Mesothelial cell of epicardium (in vitro differentiated cells): ENCODE measurements around the gene PIGL. TPM values are rescaled to one million over a fixed set of nuclear protein-coding genes. Genes with fewer than 3 reads are reported as not detected.
"Not testable (repeated sequence)": the region's sequence is repeated elsewhere in the genome, so short reads cannot be mapped to it uniquely, and the experiment has no call there.

Experiments used
- DNase-seq, 2 experiments: peaks; one replicate each; pipeline ENCODE4 v3.0.0; 2021; ENCODE audit warnings: low spot score in 2 of 2; ENCODE audit not compliant: unreplicated experiment in 2 of 2
- H3K27ac Mint-ChIP-seq: 2 replicates; pipeline ENCODE4 v1.8.0; 2021; ENCODE audit warnings: mixed read lengths
- H3K27me3 Mint-ChIP-seq: 2 replicates; pipeline ENCODE4 v1.8.0; 2021; ENCODE audit warnings: low read depth, mixed read lengths
- H3K36me3 Mint-ChIP-seq: 2 replicates; pipeline ENCODE4 v1.8.0; 2021; ENCODE audit warnings: mixed read lengths
- H3K4me1 Mint-ChIP-seq: 2 replicates; pipeline ENCODE4 v1.8.0; 2021; ENCODE audit warnings: mixed read lengths
- H3K4me3 Mint-ChIP-seq: 2 replicates; pipeline ENCODE4 v1.8.0; 2021; ENCODE audit warnings: mild to moderate bottlenecking, moderate library complexity, mixed read lengths
- H3K9me3 Mint-ChIP-seq: 2 replicates; pipeline ENCODE4 v1.8.0; 2021; ENCODE audit warnings: mixed read lengths
- CTCF ChIP-seq: fragments of 200-600 bp; sonication (generic); IDR thresholded peaks from one replicate; pipeline ENCODE4 v1.5.0; 2021; ENCODE audit warnings: antibody characterized with exemption; ENCODE audit not compliant: unreplicated experiment
- total RNA-seq: library from RNA; stranded (reverse); gene quantifications from 3 replicates; pipeline ENCODE4 v1.2.1, GENCODE V29; 2021

The PIGL gene
- total RNA-seq, 1 donor from 2014 or later, result 69.4 TPM

- H3K4me1 Mint-ChIP-seq, result peaks cover 5% of the 10 kb centered on the region
- H3K36me3 Mint-ChIP-seq, result peaks cover 28% of the 10 kb centered on the region
- no peak overlapping the region for H3K4me3 Mint-ChIP-seq
- no peaks in the 10 kb centered on the region for H3K27me3 Mint-ChIP-seq
- H3K27ac Mint-ChIP-seq, result no peak overlapping the region
- no peak for TF ChIP-seq CTCF
- H3K9me3 Mint-ChIP-seq, result peaks cover 2% of the 10 kb centered on the region
- no peak for DNase-seq
These were observed 27.1 kb upstream of the PIGL start for GRCh38 chr17:16189791-16190348.

DNA sequence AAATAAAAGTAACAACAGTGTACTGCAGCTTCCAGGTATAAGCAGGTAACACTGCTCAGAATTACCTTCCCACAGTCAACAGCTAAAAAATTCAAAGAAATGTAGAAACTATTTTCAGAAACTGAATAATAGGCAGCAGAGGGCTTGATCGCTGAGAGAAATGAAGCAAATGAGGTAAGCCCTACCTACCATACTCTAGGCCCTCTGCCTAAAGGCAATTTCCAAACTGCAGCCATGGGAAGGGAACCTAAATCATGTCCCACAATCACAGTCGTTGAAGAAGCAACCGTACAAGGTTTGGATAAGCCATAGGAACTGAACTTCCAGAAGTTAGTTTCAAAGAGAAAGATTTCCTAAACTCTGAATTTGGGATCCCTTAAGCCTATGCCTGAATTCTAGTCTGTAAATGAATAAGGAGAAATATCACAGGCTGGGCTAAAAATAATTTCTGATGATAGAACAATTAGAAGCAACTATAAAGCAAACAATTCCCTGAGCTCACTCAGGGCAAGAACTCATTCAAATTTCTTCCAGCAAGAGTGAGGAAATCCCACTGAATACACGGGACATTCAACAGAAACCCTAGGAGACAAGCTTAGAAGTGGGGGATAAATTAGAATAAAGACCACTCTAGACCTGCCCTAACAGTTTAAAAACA is 26.2 kb upstream of the PIGL start:
- no peak for DNase-seq
- H3K9me3 Mint-ChIP-seq, result no peaks in the 10 kb centered on the region
- H3K27me3 Mint-ChIP-seq, result no peaks in the 10 kb centered on the region
- H3K4me3 Mint-ChIP-seq, result no peak overlapping the region
- H3K4me1 Mint-ChIP-seq, result peaks cover 5% of the 10 kb centered on the region
- peaks cover 25% of the 10 kb centered on the region for H3K36me3 Mint-ChIP-seq
- TF ChIP-seq CTCF, result no peak
- peak overlapping the region; percentile 71 for H3K27ac Mint-ChIP-seq

- no peak for TF ChIP-seq CTCF
- H3K4me1 Mint-ChIP-seq, result peaks cover 5% of the 10 kb centered on the region
- no peaks in the 10 kb centered on the region for H3K9me3 Mint-ChIP-seq
- H3K27me3 Mint-ChIP-seq, result no peaks in the 10 kb centered on the region
- peaks cover 24% of the 10 kb centered on the region for H3K36me3 Mint-ChIP-seq
- H3K27ac Mint-ChIP-seq, result peak overlapping the region; percentile 71
- no peak for DNase-seq
- no peak overlapping the region for H3K4me3 Mint-ChIP-seq
These were observed 25.4 kb upstream of the PIGL start for GRCh38 chr17:16191604-16192003.

- H3K36me3 Mint-ChIP-seq, result peaks cover 31% of the 10 kb centered on the region
- H3K27ac Mint-ChIP-seq, H3K4me3 Mint-ChIP-seq, DNase-seq, H3K9me3 Mint-ChIP-seq, H3K27me3 Mint-ChIP-seq, H3K4me1 Mint-ChIP-seq: not testable (repeated sequence)
These were observed 22.6 kb upstream of the PIGL start for GRCh38 chr17:16194307-16194835.

DNA sequence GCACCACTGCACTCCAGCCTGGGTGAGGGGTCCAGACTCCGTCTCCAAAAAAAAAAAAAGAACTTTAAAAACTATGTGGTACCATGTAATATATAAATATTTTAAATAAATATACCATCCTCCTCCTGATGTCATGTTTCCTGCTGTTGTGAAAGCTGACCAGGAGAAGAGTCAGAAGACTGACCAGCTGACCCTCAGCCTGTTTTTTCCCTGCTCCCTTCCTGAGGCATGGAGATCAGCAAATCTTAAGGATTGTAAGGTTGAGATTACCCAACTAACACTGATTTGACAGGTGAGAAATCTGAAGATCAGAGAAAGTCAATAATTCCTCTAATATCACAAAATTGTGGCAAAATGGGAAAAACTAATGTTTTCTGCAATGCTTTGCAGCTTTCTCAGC is 19.7 kb upstream of the PIGL start:
- H3K4me3 Mint-ChIP-seq, result no peak overlapping the region
- peaks cover 28% of the 10 kb centered on the region for H3K36me3 Mint-ChIP-seq
- peaks cover 12% of the 10 kb centered on the region for H3K4me1 Mint-ChIP-seq
- no peaks in the 10 kb centered on the region for H3K27me3 Mint-ChIP-seq
- H3K27ac Mint-ChIP-seq, result no peak overlapping the region
- no peaks in the 10 kb centered on the region for H3K9me3 Mint-ChIP-seq
- no peak for TF ChIP-seq CTCF
- DNase-seq, result no peak

DNA sequence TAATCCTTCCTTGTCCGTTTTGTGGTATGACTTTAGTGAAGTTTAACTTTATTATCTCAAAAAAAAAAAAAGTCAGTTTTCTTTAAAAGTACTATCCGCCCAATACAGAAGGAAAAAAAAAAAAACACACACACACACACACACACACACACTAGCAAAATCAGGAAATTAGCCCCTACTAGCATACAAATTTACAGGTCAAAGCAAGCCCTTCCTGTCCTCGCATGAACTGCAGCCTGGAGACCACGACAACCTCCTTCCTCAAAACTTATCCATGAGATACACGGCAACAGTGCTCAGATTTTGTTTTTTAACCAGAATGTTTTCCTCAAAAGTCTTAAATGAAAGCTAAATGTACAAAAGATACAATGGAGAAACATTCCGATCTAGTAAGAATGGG is 17.9 kb upstream of the PIGL start:
- Mint-ChIP-seq H3K27me3 (no peaks in the 10 kb centered on the region), H3K27ac (peak overlapping the region; percentile 32), H3K4me1 (peaks cover 25% of the 10 kb centered on the region), H3K9me3 (no peaks in the 10 kb centered on the region), H3K4me3 (no peak overlapping the region), H3K36me3 (peaks cover 18% of the 10 kb centered on the region)
- DNase-seq, result no peak
- no peak for TF ChIP-seq CTCF

GRCh38 chr17:16201693-16202131 is 15.3 kb upstream of the PIGL start:
- H3K36me3 Mint-ChIP-seq, H3K27me3 Mint-ChIP-seq, H3K4me3 Mint-ChIP-seq, DNase-seq, H3K9me3 Mint-ChIP-seq: not testable (repeated sequence)
- Mint-ChIP-seq H3K27ac (peak overlapping the region; percentile 21), H3K4me1 (peaks cover 36% of the 10 kb centered on the region)

DNA sequence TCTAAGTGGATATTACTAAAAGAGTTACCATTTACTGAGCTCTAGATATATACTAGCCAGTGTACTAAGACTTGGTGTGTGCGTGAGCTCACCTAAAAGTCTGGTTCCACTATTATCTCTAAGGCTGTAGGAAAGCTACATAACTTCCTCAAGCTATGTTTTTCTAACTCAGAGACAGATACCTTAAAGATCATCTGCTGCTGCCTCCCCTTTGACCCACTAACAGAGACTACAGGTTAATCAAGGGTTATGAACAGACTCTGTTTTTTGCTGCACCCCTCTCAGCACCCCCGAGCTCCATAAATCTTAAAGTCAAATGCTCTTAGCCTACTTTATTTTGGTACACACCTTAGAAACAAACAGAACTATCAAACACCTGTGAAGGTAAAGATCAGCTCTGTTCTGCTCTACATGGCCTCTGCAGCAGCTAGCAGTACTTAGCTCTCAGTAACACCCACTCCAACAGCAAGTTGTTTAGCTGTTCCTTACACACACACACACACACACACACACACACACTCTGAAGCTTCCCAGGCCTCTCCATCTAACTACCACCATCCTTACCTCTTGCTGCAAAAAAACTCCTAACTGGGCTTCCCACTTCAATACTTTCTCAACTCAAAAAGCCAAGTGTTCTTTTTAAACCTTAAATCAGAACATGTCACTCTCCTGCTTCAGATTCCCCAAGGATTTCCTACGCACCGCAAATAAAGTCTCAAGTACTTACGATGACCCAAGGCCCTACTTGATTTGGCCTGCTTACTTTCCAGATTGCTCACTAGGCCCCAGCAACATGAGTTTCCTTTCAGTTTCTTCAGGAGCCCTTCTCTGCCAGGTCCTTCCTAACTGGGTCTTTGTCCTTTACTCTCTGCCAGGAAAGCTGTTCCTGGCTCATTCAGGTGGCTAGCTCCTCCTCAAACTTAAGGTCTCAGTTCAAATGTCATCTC is 14.2 kb upstream of the PIGL start:
- Mint-ChIP-seq H3K4me1 (peaks cover 37% of the 10 kb centered on the region), H3K27ac (peak overlapping the region; percentile 72)
- not testable (repeated sequence) for H3K27me3 Mint-ChIP-seq, H3K36me3 Mint-ChIP-seq, DNase-seq, H3K9me3 Mint-ChIP-seq, H3K4me3 Mint-ChIP-seq
